H1 (cell line): ENCODE measurements around the gene SVIP. TPM values are rescaled to one million over a fixed set of nuclear protein-coding genes. Genes with fewer than 3 reads are reported as not detected.

Source experiments
- CTCF ChIA-PET: fragments of 300-600 bp; sonication (Branson Sonifier 250); formaldehyde crosslinking; loops from one replicate; lab custom pipeline; 2021; ENCODE audit not compliant: partially characterized antibody; lab: Charles Lee
- POLR2A ChIA-PET: fragments of 300-600 bp; sonication (Branson Sonifier 250); formaldehyde crosslinking; loops from one replicate; lab custom pipeline; 2021; ENCODE audit warnings: inconsistent platforms; ENCODE audit not compliant: partially characterized antibody; lab: Charles Lee
- DNase-seq, 2 experiments: peaks; one replicate each; pipeline versions ENCODE4 v3.0.0 to v3.0.0-alpha.2; 2010 to 2022; ENCODE audit warnings: low spot score in 2 of 2, low read depth in 1 of 2, mixed read lengths in 1 of 2
- FAIRE-seq: peaks from 2 replicates; lab custom pipeline; 2011; peaks lifted over from hg19 to GRCh38; lab: Jason Lieb, UNC
- H2AFZ ChIP-seq: 2 replicates; pipeline ENCODE4 v1.8.1; 2012; ENCODE audit warnings: low read length, inconsistent platforms
- H2AK5ac ChIP-seq: 2 replicates; pipeline ENCODE4 v1.6.1; 2013; ENCODE audit warnings: low read depth, low read length
- H2BK120ac ChIP-seq: replicated peaks from 2 replicates; pipeline ENCODE3; 2013; ENCODE audit warnings: low read depth, low read length, inconsistent platforms
- H2BK12ac ChIP-seq: 2 replicates; pipeline ENCODE4 v1.6.1; 2013; ENCODE audit warnings: low read depth, low read length
- H2BK15ac ChIP-seq: 2 replicates; pipeline ENCODE4 v1.6.1; 2013; ENCODE audit warnings: low read length
- H2BK20ac ChIP-seq: 2 replicates; pipeline ENCODE4 v1.6.1; 2013; ENCODE audit warnings: low read length
- H2BK5ac ChIP-seq: 2 replicates; pipeline ENCODE4 v1.6.1; 2013; ENCODE audit warnings: low read depth, low read length
- H3K14ac ChIP-seq: 2 replicates; pipeline ENCODE4 v1.6.1; 2013; ENCODE audit warnings: inconsistent platforms; ENCODE audit not compliant: insufficient read length
- H3K18ac ChIP-seq: 2 replicates; pipeline ENCODE4 v1.6.1; 2013; ENCODE audit warnings: low read length; ENCODE audit errors: extremely low read depth
- H3K23ac ChIP-seq: 2 replicates; pipeline ENCODE4 v1.6.1; 2013; ENCODE audit warnings: inconsistent platforms; ENCODE audit not compliant: insufficient read length
- H3K23me2 ChIP-seq: 2 replicates; pipeline ENCODE4 v1.6.1; 2013; ENCODE audit warnings: low read depth, low read length
- H3K27ac ChIP-seq: 2 replicates; pipeline ENCODE4 v1.6.1; 2011; ENCODE audit warnings: low read depth, low read length, inconsistent platforms
- H3K27me3 ChIP-seq, 4 experiments: replicated peaks in 1 of 4; 1 replicate in 1 of 4; 2 replicates in 3 of 4; pipeline versions ENCODE4 v1.6.1 to v1.8.1; 2011 to 2013; ENCODE audit warnings: low read length in 3 of 4, mild to moderate bottlenecking in 3 of 4, inconsistent platforms in 2 of 4, mixed read lengths in 2 of 4, moderate library complexity in 1 of 4; ENCODE audit not compliant: control insufficient read depth in 3 of 4, insufficient read depth in 3 of 4; ENCODE audit errors: extremely low read depth in 1 of 4
- H3K36me3 ChIP-seq, 4 experiments: 2 replicates each; pipeline versions ENCODE4 v1.6.1 to v1.8.1; 2011 to 2013; ENCODE audit warnings: mild to moderate bottlenecking in 4 of 4, low read length in 3 of 4, moderate library complexity in 2 of 4, control low read depth in 1 of 4, inconsistent platforms in 1 of 4; ENCODE audit not compliant: insufficient read depth in 4 of 4, control insufficient read depth in 2 of 4
- H3K4ac ChIP-seq: replicated peaks from 2 replicates; pipeline ENCODE3; 2013; ENCODE audit warnings: low read length, low read depth, mixed read lengths, inconsistent platforms; ENCODE audit not compliant: insufficient read length
- H3K4me1 ChIP-seq, 4 experiments: replicated peaks in 1 of 4; 1 replicate in 1 of 4; 2 replicates in 3 of 4; pipeline versions ENCODE4 v1.6.1 to v1.8.1; 2011 to 2013; ENCODE audit warnings: low read length in 3 of 4, inconsistent platforms in 2 of 4, mixed read lengths in 1 of 4; ENCODE audit not compliant: insufficient read depth in 4 of 4, control insufficient read depth in 3 of 4
- H3K4me2 ChIP-seq, 2 experiments: 2 replicates each; pipeline versions ENCODE4 v1.6.1 to v1.8.1; 2011 to 2013; ENCODE audit warnings: low read depth in 2 of 2, low read length in 2 of 2, control low read depth in 1 of 2, inconsistent platforms in 1 of 2, mild to moderate bottlenecking in 1 of 2; ENCODE audit not compliant: insufficient read depth in 1 of 2
- H3K4me3 ChIP-seq, 4 experiments: fragments of 200-600, 300-600 bp in 1 of 4; sonication (generic), shearing (Covaris generic), sonication (Bioruptor Twin) in 1 of 4; 2 replicates each; pipeline versions ENCODE4 v1.5.1 to v1.8.1; 2011 to 2016; ENCODE audit warnings: low read length in 4 of 4, low read depth in 3 of 4, control low read depth in 2 of 4, inconsistent platforms in 2 of 4, mild to moderate bottlenecking in 2 of 4, mixed read lengths in 1 of 4, moderate library complexity in 1 of 4; ENCODE audit not compliant: insufficient read depth in 2 of 4; ENCODE audit errors: extremely low read depth in 1 of 4
- H3K56ac ChIP-seq: replicated peaks from 2 replicates; pipeline ENCODE3; 2013; ENCODE audit warnings: low read depth, mild to moderate bottlenecking, mixed read lengths, low read length, inconsistent platforms; ENCODE audit not compliant: insufficient read length
- H3K79me1 ChIP-seq: 2 replicates; pipeline ENCODE4 v1.6.1; 2013; ENCODE audit warnings: low read depth, low read length, control low read depth
- H3K79me2 ChIP-seq, 2 experiments: 2 replicates each; pipeline versions ENCODE4 v1.6.1 to v1.8.1; 2012 to 2013; ENCODE audit warnings: low read length in 2 of 2, mild to moderate bottlenecking in 2 of 2, inconsistent platforms in 1 of 2; ENCODE audit not compliant: insufficient read depth in 2 of 2, control insufficient read depth in 1 of 2
- H3K9ac ChIP-seq, 4 experiments: replicated peaks in 1 of 4; 1 replicate in 1 of 4; 2 replicates in 3 of 4; pipeline versions ENCODE4 v1.6.1 to v1.8.1; 2011 to 2013; ENCODE audit warnings: low read depth in 3 of 4, low read length in 3 of 4, control low read depth in 2 of 4, mild to moderate bottlenecking in 2 of 4, moderate library complexity in 2 of 4, inconsistent platforms in 1 of 4; ENCODE audit errors: extremely low read depth in 1 of 4
- H3K9me3 ChIP-seq, 2 experiments: 2 replicates each; pipeline versions ENCODE4 v1.6.1 to v1.8.1; 2012 to 2013; ENCODE audit warnings: mild to moderate bottlenecking in 2 of 2, moderate library complexity in 2 of 2, control low read depth in 1 of 2, inconsistent platforms in 1 of 2, low read depth in 1 of 2, low read length in 1 of 2, mixed read lengths in 1 of 2; ENCODE audit not compliant: insufficient read depth in 2 of 2
- H4K20me1 ChIP-seq, 2 experiments: replicated peaks in 1 of 2; 2 replicates each; pipeline versions ENCODE3 to v1.8.1; 2011 to 2013; ENCODE audit warnings: inconsistent platforms in 2 of 2, low read length in 2 of 2, mild to moderate bottlenecking in 1 of 2; ENCODE audit not compliant: insufficient read depth in 2 of 2, control insufficient read depth in 1 of 2
- H4K5ac ChIP-seq: 2 replicates; pipeline ENCODE4 v1.6.1; 2013; ENCODE audit warnings: low read length, low read depth, mixed read lengths, inconsistent platforms; ENCODE audit not compliant: insufficient read length
- H4K8ac ChIP-seq: 2 replicates; pipeline ENCODE4 v1.8.0; 2013; ENCODE audit warnings: mild to moderate bottlenecking, moderate library complexity, low read length, inconsistent platforms; ENCODE audit not compliant: insufficient read depth; ENCODE audit errors: extremely low read depth
- H4K91ac ChIP-seq: replicated peaks from 2 replicates; pipeline ENCODE3; 2013; ENCODE audit warnings: low read length, mixed read lengths, inconsistent platforms; ENCODE audit not compliant: insufficient read length
- ATF3 ChIP-seq: IDR thresholded peaks from 2 replicates; pipeline ENCODE4 v1.6.1; 2011; ENCODE audit warnings: low read depth, mild to moderate bottlenecking, low read length; ENCODE audit not compliant: insufficient read depth
- BCL11A ChIP-seq, 2 experiments: IDR thresholded peaks; one replicate each; pipeline ENCODE4 v1.6.1; 2011; ENCODE audit warnings: low read depth in 2 of 2, low read length in 2 of 2, mild to moderate bottlenecking in 2 of 2
- CBX5 ChIP-seq: fragments of 300-800, 300-1000 bp; sonication (generic); IDR thresholded peaks from 2 replicates; pipeline ENCODE4 v1.7.1; 2016; ENCODE audit warnings: antibody characterized with exemption, low read length, low read depth
- CEBPB ChIP-seq: IDR thresholded peaks from 2 replicates; pipeline ENCODE4 v1.6.1; 2012; ENCODE audit warnings: low read depth, low read length
- CTBP2 ChIP-seq: IDR thresholded peaks from 2 replicates; pipeline ENCODE4 v1.7.0; 2011; ENCODE audit warnings: borderline replicate concordance, mild to moderate bottlenecking, moderate library complexity, mixed read lengths, low read length; ENCODE audit not compliant: insufficient read depth, insufficient read length
- EZH2 ChIP-seq: fragments of 200-600 bp; sonication (generic); IDR thresholded peaks from 2 replicates; pipeline ENCODE4 v1.7.1; 2012; ENCODE audit warnings: low read depth, mild to moderate bottlenecking, moderate library complexity, low read length, inconsistent platforms; ENCODE audit not compliant: severe bottlenecking
- GTF2F1 ChIP-seq: IDR thresholded peaks from 2 replicates; pipeline ENCODE4 v1.6.1; 2012; ENCODE audit warnings: low read depth, low read length, improper control_type of control experiment, borderline replicate concordance
- KDM5A ChIP-seq: fragments of 200-600 bp; IDR thresholded peaks from 2 replicates; pipeline ENCODE4 v1.7.1; 2012; ENCODE audit warnings: mild to moderate bottlenecking, low read length, inconsistent platforms, mixed read lengths
- POLR2A ChIP-seq, 2 experiments: IDR thresholded peaks; 1 replicate in 1 of 2; 2 replicates in 1 of 2; pipeline ENCODE4 v1.6.1; 2011; ENCODE audit warnings: low read depth in 2 of 2, low read length in 2 of 2, mild to moderate bottlenecking in 2 of 2; ENCODE audit errors: control extremely low read depth in 1 of 2
- POU5F1 ChIP-seq: IDR thresholded peaks from 2 replicates; pipeline ENCODE4 v1.6.1; 2011; ENCODE audit warnings: low read depth, mild to moderate bottlenecking, low read length, moderate library complexity
- RXRA ChIP-seq: IDR thresholded peaks from 2 replicates; pipeline ENCODE4 v1.6.1; 2011; ENCODE audit warnings: low read depth, mild to moderate bottlenecking, low read length, moderate library complexity; ENCODE audit not compliant: insufficient read depth
- SAP30 ChIP-seq: fragments of 300-600 bp; sonication (generic); IDR thresholded peaks from 2 replicates; pipeline ENCODE4 v1.7.1; 2012; ENCODE audit warnings: low read length, moderate library complexity, mild to moderate bottlenecking, inconsistent platforms; ENCODE audit not compliant: insufficient read depth, insufficient replicate concordance
- SP1 ChIP-seq: IDR thresholded peaks from 2 replicates; pipeline ENCODE4 v1.6.1; 2011; ENCODE audit warnings: low read depth, low read length
- SUZ12 ChIP-seq: fragments of 200-600 bp; sonication (generic); IDR thresholded peaks from 2 replicates; pipeline ENCODE4 v1.6.1; 2012; ENCODE audit warnings: mild to moderate bottlenecking, inconsistent platforms, low read length, moderate library complexity, mixed read lengths
- TBP ChIP-seq: IDR thresholded peaks from 2 replicates; pipeline ENCODE4 v1.6.1; 2011; ENCODE audit warnings: low read depth, low read length, improper control_type of control experiment
- WGBS, 2 experiments: shearing (Covaris generic) in 1 of 2; methylation state at CpG; one replicate each; pipeline versions ENCODE4 v1.1.6 to v1.1.7; 2013 to 2015; ENCODE audit warnings: low lambda C conversion rate in 2 of 2, mixed read lengths in 2 of 2, inconsistent platforms in 1 of 2, low coverage in 1 of 2, missing lambda C conversion rate in 1 of 2; ENCODE audit not compliant: insufficient replicate concordance in 2 of 2, insufficient coverage in 1 of 2, insufficient read length in 1 of 2; ENCODE audit errors: extremely low coverage in 1 of 2, missing lambda C conversion rate in 1 of 2; 5-methylcytosine and 5-hydroxymethylcytosine counted together
- polyA plus RNA-seq, 7 experiments: library from polyadenylated mRNA; depleted of rRNA in 3 of 7; stranded (reverse) in 5 of 7; unstranded in 2 of 7; fragments of >200 nt in 5 of 7; fragments of 200-250 nt in 2 of 7; gene quantifications; 1 replicate in 5 of 7; 2 replicates in 1 of 7; 4 replicates in 1 of 7; pipeline versions ENCODE4 v1.2.1 to v1.2.3, GENCODE V29; 2011 to 2013; ENCODE audit warnings: missing spikeins in 2 of 7, mixed read lengths in 2 of 7
- total RNA-seq: library from RNA; stranded (reverse); fragmentation: NEBNext Ultra II Directional; extraction: Animal tissue kit (Norgen Biotek cat#: 25700); gene quantifications from 2 replicates; pipeline ENCODE4 v1.2.1, GENCODE V29; 2021

SVIP gene
- total and polyA plus RNA-seq, 2 of the 8 experiments (the other 6 are each of a cell fraction or from before 2014, with no cell fraction given) = 1.2 to 11.4 TPM

- H3K9me3 ChIP-seq = no peaks in the 10 kb centered on the region
- 100% methylated on average over 3 of the region's 3 CpGs; no CpG with 5 or more reads in 1 of the 2 experiments for WGBS, 2 experiments
- H3K23me2 ChIP-seq = no peaks in the 10 kb centered on the region
- no peak overlapping the region for H2AFZ ChIP-seq
- CTCF ChIA-PET = interaction anchor here (0.9 to 2.9 kb wide), 2 partner anchors 9 to 12 kb away, joined by 3 to 14 read pairs; no protein-coding TSS in a partner anchor
- H3K27ac ChIP-seq = no peak overlapping the region
- DNase-seq = no peak
- no peak overlapping the region for H3K9ac ChIP-seq
- no peaks in the 10 kb centered on the region for H3K27me3 ChIP-seq
- H3K79me2 ChIP-seq = no peaks in the 10 kb centered on the region
- no peak overlapping the region for H4K91ac ChIP-seq
- H4K5ac ChIP-seq = no peak overlapping the region
- no peak overlapping the region for H2AK5ac ChIP-seq
- no peaks in the 10 kb centered on the region for H3K36me3 ChIP-seq
- no peak overlapping the region for H3K4me3 ChIP-seq
- no peak overlapping the region for H2BK12ac ChIP-seq
- no peak overlapping the region for H3K4ac ChIP-seq
- no peaks in the 10 kb centered on the region for H3K4me1 ChIP-seq
- H2BK5ac ChIP-seq = no peak overlapping the region
- no peaks in the 10 kb centered on the region for H4K20me1 ChIP-seq
- POLR2A ChIA-PET = no interaction called here
- H3K4me2 ChIP-seq = no peak overlapping the region
- no peak overlapping the region for H4K8ac ChIP-seq
- no peak overlapping the region for H2BK15ac ChIP-seq
- no peak overlapping the region for H3K23ac ChIP-seq
- H3K14ac ChIP-seq = no peak overlapping the region
- H3K79me1 ChIP-seq = no peaks in the 10 kb centered on the region
- FAIRE-seq = no peak
- H3K56ac ChIP-seq = no peak overlapping the region
- no peak overlapping the region for H2BK120ac ChIP-seq
- no peak overlapping the region for H3K18ac ChIP-seq
- no peak overlapping the region for H2BK20ac ChIP-seq
- TF ChIP-seq CBX5 (no peak), CEBPB (no peak), CTBP2 (no peak), EZH2 (no peak), POLR2A (IDR thresholded peaks at IDR 0.05; ENCODE audit: control extremely low read depth in 1 of 2, low read depth in 2 of 2, low read length in 2 of 2) (no peak), SUZ12 (no peak), BCL11A (IDR thresholded peaks at IDR 0.05; ENCODE audit: low read depth in 2 of 2, low read length in 2 of 2) (no peak), KDM5A (no peak), ATF3 (no peak), SAP30 (no peak), RXRA (no peak), GTF2F1 (no peak), POU5F1 (no peak), SP1 (no peak), TBP (no peak)
Observed at GRCh38 chr11:22797047-22797446, 32.6 kb downstream of the SVIP start.
